ENCODE results near the gene GLRA1.
"Not testable (repeated sequence)": the region's sequence is repeated elsewhere in the genome, so short reads cannot be mapped to it uniquely, and the experiment has no call there.

The GLRA1 gene

DNA sequence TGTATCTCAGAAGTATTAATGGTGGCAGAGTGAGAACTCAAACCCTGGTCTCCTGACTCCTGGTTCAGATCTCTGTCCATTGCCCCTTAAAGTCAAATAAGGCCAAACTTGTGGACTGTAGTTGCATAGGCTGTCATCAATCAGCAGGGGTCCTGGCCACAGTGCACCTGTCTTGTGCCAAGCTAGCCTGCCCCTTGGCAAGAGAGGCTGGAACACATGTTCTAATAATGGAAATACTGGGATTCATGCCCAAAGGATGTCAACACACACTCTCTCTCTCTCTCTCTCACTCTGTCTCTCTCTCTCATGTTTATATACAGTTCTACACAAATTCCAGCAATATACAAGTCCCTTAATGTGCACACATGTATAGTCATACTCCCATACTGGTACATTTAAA lies 44.3 kb downstream of the GLRA1 start:
- no peak for DNase-seq

DNA sequence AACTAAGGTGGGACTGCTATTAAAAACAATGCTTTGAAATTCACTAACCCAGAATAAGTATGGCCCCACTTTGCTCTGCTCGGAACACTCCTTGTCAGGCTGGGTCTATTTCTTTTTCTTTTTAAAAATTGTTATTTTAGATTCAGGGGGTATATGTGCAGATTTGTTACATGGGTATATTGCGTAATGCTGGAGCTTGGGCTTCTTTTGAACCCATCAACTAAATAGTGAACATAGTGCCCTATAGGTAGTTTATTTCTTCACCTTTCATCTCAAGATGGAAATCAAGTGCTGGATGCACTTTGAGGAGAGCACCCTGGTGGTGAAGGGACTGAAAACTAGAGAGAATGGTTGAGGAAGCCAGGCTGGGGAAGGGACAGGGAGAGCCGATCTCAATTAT lies 51.0 kb downstream of the GLRA1 start:
- no peak for DNase-seq

DNA sequence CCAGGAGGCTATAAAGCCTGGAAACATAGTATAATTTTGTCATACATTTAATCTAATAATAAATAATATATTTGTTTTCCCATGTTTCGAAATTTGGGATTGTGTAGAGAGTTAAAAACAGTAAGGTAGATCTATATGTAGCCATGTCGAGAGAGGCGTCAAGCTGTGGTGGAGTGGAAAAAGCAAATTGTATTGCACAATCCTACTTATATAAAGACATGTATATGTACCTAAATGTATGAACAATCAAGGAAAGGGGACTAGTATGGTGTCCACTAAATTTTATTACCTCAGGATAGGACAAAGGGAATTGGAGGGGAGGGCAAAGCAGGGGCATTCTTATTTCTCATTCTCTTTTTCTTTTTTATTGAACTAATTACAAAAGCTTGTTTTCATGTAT lies 52.0 kb downstream of the GLRA1 start:
- no peak for DNase-seq

DNA sequence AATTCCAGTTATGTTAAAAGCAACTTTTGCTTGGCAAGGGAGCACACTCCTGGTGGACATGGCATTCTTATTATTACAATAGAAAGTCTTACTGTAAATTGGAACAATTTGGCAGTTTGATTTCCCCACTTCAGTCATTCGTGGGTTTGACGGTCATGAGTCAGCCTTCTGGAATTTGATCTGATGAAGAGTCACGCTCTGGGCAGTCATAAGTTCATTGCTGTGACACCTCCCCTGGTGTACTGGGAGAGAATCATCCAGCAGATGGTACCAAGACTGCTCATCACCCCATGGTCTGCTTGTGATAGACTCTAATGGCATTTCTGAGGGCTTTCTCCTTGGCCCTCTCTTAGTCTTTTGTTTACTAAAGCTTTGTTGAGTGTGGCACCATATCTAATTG lies 53.8 kb downstream of the GLRA1 start:
- no peak for DNase-seq

DNA sequence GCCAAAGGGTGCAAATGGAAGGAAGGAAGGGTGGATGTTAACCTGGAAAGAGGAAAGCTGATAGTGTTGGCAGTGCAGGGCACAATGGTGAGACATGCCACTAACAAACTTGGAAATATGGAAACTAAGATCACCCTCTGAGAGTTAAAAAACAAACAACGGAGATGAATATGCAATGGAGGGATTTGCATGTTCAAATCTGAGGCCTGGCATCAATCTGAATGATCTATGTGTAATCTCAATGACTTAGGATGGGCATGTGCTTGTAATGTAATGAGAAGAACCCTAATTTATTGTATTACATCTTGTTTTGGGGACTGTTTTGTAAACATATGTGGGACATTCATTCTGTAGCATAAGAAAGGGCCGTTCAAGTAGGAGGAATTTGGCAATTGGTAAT lies 54.4 kb downstream of the GLRA1 start:
- DNase-seq, result no peak

DNA sequence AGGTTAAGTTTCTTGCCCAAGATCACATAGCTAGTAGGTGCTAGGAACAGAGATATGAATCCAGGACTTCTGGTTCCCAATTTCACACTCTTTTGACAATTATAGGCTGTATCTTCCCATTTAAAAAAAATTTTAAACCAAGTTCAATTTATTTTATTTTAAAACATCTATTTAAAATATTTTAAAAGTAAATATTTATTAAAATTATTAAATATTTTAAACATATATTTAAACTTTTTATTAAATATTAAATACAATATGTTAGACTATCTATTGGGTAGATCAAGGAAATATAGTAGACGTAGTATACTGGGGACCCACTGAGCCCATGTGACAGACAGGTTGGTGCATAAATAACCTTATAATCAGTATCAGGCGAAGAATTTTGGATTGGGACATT lies 54.8 kb downstream of the GLRA1 start:
- no peak for DNase-seq

DNA sequence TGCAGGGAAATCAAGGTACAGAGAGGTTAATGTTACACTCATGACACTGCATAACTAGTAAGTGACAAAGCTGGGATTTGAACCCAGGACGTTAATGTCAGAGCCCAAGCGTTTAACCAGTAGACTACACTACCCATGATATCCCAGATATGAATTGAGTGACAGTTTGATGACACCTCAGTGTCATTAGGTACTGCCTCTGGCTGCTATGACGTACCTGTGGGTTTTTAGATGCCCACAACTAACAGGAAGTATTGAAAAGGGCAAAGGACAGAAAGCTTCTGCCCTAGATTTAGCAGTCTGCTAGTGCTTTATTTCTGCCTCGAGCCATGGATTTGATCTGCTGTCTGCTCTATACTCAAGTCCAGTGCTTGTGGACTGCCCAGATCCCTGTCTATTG lies 56.2 kb downstream of the GLRA1 start:
- no peak for DNase-seq

DNA sequence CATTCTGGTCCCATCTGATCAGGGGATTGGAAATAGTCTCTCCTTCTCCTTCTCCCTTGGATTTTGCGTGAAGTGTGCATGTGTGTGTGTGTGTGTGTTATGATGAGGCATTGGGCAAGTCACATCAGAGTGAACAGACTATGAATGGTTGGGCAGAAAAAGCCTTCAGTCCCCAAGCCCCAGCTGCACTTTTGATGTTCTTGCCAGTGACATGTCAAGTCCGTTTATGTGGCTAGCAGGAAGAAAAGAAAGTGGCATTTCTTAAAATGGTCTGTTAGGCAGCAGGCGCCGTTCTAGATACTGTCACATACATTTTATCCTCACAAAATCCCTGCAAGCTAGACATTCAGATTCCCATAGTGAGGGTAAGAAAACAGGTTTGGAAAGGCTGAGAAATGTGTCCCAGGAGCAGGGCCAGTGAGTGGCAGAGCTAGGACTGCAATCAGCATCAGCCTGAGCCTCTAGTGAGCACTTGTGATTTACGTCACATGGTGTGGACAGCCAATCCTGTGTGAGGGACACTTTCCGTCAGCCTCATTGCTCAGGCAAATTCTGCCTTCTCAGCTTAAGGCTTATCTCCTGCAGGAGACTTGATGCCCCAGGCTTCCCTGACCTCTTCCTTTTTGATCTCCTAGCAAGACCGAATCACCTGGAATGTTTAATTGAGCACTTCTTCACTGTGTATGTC lies 60.4 kb downstream of the GLRA1 start:
- no peak for DNase-seq

DNA sequence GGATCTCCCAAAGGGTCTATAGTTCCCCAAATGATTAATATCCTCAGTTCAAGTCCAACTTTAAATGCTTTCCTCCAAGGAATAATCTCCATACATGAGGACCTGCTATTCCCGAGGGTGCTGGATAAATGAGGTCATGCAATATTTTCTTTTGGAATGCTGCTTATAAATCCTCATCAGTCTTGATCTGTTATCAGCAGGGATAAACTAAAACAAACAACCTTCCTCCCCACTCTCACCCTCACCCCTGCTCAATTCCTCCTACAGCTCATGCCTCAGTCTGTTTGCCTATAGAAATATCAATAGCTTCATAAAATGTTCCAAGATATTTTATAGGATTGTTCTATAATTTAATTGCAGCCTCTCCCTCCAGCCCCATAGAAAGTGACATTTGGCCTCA lies 61.1 kb downstream of the GLRA1 start:
- DNase-seq, result no peak

DNA sequence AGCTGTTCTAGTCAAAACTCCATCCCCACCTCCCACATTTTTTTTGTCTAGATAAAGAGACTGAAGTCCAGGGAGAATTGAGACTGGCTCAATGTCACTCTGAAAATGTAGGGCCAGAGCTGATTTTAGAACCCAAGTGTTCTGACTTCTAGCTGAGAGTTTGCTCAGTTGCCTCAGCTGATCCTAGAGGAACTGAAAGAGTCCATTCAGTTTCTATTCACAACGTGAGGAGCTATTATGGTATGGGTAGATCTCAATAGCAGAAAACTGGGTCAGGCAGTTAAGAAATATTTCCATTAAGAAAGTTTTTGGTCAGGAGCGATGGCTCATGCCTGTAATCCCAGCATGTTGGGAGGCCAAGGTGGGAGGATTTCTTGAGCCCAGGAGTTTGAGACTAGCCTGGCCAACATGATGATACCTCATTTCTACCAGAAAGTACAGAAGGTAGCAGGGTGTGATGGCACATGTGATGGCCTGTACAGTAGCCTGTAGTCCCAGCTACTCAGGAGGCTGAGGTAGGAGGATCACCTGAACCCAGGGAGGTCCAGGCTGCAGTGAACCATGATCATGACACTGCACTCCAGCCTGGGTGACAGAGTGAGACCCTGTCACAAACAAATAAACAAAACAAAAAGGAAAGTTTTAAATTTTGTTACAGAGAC lies 61.7 kb downstream of the GLRA1 start:
- no peak for DNase-seq

DNA sequence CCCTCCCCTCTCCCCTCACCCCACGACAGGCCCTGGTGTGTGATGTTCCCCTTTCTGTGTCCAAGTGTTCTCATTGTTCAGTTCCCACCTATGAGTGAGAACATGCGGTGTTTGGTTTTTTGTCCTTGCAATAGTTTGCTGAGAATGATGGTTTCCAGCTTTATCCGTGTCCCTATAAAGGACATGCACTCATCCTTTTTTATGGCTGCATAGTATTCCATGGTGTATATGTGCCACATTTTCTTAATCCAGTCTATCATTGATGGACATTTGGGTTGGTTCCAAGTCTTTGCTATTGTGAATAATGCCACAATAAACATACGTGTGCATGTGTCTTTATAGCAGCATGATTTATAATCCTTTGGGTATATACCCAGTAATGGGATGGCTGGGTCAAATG lies 63.8 kb downstream of the GLRA1 start:
- not testable (repeated sequence) for DNase-seq

DNA sequence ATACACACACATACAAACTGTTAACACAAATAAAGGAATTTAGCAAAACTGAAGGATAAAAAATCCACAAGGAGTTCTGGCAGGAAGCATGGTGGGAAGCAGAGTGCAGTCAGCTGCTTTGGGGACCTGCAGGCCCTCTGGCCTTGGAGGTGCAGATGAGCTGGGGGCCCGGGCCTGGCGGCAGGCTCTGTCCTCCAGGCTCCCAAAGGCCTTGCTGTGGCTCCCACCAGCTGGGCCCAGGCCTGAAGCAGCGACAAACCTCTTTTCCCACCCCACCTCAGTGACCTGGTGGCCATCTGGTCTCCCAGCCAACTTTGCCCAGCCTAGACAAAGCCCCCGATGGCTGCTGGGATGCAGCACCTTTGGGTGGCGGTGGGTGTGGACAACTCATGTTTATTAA lies 67.8 kb downstream of the GLRA1 start:
- no peak for DNase-seq

DNA sequence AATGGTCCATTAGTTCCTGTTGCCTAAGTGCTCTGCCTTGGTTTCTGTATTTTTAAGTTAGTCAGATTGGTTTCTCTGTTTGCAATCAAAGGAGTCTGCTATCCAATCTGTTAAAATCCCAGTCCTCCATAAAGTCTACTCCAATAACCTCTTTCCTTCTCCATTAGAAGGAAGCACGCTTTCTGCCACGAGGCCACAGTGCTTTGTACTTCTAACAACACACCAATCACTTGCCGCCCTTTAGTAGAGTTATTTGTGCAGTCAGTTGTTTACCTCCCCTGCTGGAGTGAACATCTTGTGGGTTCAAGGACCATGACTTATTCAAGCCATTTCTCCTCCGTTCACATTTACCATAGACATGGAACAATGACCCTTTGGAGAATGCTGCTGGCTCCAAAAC lies 69.0 kb downstream of the GLRA1 start:
- no peak for DNase-seq

DNA sequence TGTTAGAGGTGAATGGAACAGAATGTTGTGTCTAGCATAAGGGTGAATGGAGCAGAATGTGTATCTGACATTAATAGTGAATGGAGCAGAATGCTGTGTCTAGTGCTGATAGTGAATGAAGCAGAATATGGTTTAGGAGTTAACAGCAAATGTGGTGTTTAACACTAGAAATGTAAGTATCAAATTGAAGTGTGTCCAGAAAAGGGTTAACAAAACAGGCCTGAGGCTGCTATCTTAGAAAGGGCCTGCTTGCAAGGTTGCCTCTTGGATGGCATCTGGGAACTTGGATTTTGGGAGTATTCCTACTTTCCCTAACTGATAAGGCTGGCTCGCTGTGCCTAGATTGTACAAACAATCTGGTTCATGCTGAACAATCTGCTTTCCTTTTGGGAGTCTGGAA lies 76.8 kb downstream of the GLRA1 start:
- no peak for DNase-seq

DNA sequence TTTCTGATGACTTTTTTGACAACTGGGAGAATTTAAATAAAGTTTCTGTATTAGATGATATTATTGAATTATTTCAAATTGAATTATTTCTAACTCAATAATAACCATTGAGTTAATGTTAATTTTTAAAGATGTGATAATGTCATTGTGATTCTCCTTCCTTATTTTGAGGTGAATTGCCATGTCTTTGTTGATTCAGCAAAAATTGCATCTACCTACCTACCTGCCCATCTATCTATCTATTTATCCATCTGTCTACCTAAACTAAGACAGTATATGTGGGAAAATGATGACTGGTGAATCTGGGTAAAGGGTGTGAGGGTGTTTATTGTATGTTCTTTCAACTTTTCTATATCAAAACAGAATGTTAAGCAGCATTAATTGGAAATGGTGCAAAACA lies 77.9 kb downstream of the GLRA1 start:
- DNase-seq, result no peak

DNA sequence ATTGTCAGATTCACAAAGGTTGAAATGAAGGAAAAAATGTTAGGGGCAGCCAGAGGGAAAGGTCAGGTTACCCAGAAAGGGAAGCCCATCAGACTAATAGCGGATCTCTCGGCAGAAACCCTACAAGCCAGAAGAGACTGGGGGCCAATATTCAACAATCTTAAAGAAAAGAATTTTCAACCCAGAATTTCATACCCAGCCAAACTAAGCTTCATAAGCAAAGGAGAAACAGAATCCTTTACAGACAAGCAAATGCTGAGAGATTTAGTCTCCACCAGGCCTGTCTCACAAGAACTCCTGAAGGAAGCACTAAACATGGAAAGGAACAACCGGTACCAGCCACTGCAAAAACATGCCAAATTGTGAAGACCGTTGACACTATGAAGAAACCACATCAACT lies 91.8 kb downstream of the GLRA1 start:
- not testable (repeated sequence) for DNase-seq

DNA sequence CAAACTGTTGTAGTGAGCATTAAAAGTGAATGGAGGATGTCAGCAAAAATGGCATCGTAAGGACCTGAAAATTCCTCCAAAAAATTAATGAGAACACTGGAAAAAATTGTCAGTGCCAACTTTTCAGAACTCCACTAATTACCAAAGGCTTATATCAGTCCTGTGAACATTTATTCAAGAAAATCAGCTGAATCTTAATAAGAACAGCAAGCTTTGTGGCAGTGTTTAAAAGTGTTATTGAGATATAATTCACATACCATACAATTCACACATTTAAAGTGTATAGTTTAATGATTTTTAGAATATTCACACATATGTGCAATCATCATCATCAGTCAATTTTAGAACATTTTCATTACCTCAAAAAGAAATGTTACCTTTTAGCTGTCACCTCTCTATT lies 95.3 kb downstream of the GLRA1 start:
- DNase-seq, result no peak

DNA sequence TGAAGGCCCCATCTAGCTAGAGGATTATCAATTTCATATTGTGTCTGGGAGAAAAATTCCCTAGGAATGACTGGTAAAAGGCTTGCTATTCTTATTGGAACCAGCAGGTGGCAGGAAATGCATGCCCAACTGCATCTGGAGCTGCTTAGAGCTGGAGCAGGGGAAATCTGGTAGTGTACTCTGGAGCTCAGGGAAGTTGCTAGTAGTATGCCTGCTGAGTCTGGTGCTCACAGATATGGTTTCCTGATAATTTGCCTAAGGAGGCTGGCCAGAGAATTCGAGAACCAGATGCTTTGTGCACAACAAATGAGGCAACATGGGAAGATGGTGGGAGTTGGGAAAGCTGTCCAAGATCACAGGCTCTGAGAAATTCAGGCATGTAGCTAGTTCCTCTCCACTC lies 99.2 kb downstream of the GLRA1 start:
- no peak for DNase-seq

DNA sequence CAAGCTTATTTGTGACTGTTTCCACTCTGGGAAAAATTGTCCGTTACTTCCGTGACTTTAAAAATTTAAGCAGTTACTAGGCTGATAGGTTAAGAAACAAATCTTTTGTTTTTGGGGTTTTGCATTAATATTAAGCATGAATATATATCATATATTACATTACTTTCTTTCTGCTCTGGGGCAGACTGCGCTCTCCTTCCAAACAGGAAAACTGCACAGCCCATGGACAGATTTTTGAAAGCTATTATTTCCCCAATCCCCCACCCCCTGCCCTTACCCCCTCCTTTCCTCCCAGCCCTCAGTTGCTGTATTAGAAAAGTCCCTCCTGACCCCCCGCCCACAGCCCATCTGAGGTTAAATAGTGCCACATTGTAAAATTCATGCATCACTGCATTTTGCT lies 102.5 kb downstream of the GLRA1 start:
- DNase-seq, result no peak

DNA sequence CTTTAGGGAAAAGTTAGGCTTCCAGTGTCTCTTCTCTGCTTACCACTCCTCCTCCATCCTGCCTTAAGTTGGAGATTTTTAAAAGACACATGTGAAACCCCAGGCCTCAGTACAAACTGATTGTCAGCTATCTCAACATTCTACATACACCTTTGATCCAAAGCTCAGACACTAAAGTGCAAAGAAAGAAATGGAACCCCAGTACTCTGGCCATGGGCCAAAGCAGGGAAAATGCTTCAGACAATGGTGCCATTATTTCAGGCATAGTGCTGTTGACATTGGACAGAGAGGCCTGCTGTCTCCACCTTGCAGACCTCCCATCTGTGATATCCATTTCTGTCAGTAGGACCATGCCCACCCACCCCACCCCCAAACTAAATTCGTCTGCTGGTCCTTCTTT lies 103.7 kb downstream of the GLRA1 start:
- DNase-seq, result no peak

DNA sequence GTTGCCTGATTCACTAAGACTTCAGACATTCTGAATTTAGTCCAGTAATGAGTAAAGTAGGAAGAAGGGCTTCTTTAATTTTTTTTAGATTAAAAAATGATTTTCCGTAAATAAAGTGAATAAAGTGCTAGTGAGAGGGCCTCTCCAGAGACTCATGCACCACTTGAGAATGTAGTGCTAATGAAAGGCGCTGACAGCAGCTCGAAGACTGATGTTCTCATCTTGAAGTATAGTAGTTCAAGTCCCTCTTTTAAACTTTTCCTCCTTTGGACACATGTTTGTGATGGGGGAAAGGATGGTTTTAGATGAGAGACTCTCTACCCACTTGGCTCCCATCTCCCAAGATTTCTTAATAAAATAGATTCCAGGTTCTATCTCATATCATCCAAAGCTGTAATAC lies 104.4 kb downstream of the GLRA1 start:
- no peak for DNase-seq

DNA sequence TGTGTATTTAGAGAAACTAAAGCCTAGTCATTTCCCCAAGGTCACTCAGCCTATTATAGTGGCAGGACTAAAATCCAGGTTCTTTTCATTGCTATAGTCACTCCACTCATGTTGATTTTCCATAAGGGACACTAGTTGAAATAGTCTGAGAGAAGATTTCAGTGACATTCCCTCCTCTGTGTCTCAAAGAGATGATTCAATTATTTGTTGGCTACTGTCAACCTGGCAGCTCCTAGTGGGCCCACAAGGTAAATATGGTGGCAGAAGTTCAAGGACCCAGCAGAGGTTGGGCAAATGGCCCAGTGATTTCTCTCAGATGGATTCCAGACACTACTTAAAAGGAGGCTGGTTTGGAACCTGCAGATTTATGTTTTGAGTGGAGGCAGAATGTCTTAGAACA lies 104.8 kb downstream of the GLRA1 start:
- no peak for DNase-seq

DNA sequence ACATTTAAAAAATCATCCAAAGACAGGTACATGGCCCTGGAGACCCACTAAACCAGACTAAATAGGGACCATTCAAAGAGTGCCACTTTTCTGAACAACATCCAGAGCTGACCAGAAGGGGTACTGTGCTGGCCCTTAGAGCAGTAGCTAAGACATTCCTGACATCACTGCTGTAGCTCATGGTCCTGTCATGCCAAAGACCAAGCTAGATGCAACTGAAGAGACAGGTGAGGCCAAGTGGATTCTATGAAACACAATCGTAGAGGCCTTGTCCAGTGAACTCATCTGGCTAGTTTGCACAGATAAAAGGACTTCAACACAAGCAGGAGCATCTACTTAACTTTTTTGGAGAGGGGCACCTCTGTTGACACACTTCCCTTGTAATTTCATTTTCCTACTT lies 109.6 kb downstream of the GLRA1 start:
- no peak for DNase-seq

DNA sequence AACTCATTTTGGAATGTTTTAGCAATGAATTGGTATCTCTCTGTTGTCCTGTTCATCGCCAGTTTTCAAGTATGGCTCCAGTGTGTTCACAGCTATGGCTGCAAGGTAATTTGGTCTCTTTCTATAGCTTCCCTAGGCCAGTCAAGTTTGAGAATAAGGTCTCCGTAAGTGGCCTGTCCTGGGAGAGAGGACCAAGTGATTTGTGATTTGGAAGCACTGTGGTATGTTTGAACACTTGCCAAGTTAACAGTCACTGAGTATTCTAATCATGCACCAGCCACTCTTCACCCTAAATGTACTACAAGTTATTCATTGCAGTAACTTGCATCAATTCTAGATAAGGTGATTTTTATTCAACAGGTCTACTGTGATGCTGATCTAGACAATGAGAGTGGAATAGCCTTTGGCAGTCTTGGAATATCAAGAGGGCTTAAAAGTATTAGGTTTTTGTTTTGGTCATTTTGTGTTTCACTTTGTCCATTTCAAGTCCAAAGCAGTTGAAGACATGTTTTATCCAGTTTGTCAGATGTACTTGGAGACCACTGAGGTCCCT lies 111.8 kb downstream of the GLRA1 start:
- DNase-seq, result no peak

Data from stimulated activated naive CD4-positive, alpha-beta T cell treated with Interleukin-2 at 50 U/mL for 16 hours (primary cell).